Activated CD4-positive, alpha-beta T cell treated with anti-CD3 and anti-CD28 coated beads for 24 hours (primary cell): ENCODE measurements around the gene DYSF.
"Not testable (repeated sequence)": the region's sequence is repeated elsewhere in the genome, so short reads cannot be mapped to it uniquely, and the experiment has no call there.

ENCODE experiments used
- DNase-seq, 2 donors: peaks; one replicate each; pipeline ENCODE4 v3.0.0-alpha.2; 2020; ENCODE audit warnings: low read depth in 2 of 2

DYSF gene

DNA sequence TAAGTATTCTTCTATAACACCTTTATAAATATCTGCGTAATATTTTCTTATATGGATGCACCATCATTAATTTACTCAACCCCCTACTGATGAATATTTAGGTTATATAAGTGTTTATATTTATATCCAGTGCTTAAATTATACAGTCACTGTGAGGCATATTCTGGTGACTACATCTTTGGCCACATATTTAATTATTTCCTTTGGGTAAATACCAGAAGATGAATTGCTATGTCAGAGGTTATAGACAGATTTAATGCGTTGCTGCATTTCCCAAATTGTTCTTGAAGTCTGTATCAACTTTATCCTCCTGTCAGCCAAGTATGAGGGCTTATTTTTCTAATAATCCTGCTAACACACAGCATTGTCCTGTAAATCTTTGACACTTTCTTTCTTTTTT, 18.7 kb downstream of the DYSF start:
- DNase-seq, result no peak

DNA sequence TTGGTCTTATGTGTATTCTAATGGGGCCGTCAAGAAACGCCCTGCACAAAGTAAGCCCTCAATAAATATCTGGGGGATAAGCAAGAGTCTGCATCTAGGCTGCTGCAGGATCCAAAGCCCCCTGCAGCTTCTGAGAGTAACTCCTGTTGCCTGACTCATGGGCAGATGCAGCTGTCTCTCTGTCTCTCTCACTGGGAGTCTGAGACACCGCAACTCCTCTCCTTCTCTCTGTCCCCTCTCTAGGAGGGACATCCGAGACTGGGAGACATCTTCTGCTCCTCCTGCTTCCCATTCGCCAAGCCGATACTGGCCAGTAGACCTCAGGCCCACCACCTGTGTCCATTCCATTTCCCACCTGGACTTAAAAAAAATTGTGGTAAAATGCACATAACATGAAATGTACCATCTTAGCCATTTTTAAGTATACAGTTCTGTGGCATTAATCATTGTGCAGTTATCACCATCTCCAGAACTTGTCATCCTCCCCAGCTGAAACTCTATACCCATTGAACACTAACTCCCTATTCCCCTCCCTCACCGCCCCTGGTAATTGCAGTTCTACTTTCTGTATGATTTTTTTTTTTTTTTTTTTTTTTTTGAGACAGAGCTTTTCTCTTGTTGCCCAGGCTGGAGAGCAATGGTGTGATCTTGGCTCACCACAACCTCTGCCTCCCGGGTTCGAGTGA, 20.1 kb downstream of the DYSF start:
- DNase-seq, result no peak

DNA sequence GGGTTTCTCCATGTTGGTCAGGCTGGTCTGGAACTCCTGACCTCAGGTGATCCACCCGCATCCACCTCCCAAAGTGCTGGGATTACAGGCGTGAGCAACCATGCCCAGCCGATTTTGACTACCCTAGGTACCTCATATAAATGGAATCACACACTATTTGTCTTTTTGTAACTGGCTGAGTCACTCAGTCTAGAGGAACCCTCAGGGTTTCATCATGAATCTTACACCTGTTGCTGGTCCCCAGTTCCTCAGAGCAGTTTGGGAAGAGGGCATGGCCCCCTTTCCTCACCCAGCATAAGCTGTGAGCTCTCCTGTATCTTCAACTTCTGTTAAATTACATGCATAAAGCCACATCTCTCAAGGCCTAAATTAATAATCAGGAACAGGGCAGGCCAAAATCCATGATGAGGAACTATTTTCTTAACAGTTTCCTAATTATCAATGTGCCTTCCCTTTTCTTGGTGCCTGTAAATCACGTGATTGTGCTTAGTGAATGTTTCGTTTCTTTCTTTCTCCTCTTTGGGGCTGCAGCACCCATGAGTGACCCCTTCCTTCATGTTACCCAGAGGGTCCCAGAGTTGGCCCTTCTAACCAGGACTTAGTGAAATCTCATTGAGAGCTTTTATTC, 20.9 kb downstream of the DYSF start:
- DNase-seq, result no peak

DNA sequence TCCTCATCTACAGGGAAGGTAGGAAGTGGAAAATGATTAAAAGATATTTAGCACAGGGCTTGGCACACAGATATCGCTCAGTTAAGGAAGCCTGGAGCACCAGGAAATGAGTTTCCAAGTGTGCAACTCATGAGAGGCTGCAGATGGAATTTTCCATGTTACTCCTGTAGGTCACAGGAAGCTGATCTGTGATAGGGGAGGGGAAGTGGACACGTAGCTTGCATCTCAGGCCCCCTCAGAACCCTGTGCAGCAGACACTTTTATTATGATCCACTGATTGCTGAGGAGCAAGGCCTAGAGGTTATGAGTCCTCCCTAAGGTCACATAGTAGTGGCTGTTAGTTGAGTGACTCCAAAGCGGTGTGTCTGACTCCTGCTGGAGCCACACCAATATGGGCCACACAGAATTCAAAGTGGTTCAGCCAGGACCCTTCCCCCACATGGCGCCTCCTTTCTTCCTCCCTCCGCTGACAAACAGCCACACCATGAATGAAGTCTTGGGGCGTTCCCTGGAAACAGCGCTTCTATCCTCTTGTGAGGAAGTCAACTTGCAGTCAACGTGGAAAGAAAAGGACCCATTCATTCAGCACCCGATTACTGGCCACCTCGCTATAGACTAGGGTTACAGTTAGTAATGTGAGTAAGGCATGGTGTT, 21.5 kb downstream of the DYSF start:
- no peak for DNase-seq

DNA sequence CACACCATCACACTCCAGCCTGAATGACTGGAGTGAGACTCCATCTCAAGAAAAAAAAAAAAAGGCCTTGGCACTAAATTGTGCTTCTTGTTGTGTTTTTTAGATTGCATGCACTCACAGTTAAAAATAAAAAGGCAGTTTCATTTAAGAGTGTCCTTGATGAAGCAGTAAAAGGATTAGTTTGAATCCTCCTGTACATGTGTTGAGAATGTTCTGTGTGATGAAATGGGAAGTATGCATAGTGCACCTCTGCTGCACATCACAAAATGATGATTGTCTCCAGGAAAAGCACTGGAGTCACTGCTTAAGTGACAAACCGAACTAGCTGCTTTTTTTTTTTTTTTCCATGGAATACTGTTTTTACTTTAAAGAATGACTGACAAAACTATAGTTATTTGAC, 23.1 kb downstream of the DYSF start:
- DNase-seq, result no peak

DNA sequence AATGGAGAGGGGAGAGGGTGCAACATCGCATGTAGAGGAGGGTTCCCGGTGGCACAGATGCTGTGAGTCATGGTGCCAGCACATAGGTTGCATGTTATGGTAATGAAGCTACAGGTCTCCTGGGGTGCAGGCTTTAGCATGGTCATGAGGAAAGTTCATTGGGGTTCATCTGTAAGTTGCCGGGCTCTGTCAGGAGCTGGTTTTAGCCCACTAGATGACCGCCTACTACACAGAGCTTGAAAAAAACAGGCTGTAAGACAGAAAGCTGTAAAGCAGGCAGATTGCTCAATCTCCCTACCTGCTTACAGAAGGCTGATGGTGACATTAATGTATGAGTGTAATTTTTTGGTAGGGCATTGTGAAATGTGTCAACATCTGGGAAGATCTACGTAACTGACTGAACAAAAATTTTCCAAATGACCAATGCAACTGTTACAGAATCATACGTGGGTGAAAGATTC, 23.9 kb downstream of the DYSF start:
- no peak for DNase-seq

DNA sequence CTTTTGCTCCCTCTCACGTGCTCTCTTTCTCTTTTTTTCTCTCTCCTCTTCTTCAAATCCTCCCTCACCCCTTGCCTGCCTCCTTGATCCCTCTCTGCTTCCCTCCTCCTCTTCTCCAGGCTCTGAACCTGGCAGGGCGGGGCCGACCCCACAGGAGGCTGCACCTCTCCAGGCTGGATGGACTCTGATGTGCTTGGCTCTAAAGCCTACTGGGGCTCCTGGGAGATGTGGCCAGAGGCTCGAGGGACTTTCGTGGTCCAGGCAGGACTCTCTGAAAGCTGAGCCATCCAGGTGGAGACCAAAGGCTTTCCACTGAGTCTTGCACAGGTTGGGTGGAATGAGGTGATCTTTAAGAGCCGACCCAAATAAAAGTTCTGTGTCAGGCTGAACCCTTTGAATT, 25.4 kb downstream of the DYSF start:
- DNase-seq, result no peak

DNA sequence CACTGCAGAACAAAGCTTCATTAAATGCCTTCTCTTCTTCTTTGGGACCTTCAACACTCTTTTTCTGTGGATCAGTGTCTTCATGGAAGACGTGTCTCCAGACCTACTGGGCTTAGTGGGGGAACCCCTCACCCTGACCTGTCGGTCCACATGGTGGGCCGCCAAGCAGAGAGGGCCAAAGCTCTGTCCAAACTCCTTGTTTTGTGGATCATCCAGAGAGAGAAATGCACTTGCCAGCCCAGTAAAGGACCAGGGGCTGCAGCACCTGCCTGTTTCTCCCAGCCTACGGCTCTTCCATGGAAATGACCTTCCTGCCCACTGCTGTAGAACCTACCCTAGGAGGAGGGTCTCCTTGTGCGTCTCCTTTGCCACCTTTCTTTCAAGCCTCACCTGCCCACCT, 25.9 kb downstream of the DYSF start:
- DNase-seq, result no peak

DNA sequence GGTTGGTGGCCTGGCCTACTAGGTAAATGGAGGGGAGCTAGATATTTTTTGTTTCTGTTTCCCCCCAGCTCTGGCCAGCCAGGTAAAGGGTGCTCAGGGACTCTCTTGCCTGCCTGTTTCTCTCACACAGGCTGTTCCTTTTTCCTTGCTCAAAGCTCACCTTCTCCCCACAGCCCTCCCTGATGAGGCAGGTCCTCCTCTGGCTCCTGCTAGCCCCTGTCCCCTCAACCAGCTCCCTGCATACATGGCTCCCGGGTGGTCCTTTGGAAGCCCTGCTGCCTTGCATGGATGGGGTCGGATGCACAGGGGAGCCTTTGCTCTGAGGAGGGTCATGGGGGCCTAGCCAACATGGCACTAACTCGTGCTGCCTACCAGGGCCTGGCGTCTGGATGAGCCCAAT, 27.8 kb downstream of the DYSF start:
- DNase-seq, result no peak

DNA sequence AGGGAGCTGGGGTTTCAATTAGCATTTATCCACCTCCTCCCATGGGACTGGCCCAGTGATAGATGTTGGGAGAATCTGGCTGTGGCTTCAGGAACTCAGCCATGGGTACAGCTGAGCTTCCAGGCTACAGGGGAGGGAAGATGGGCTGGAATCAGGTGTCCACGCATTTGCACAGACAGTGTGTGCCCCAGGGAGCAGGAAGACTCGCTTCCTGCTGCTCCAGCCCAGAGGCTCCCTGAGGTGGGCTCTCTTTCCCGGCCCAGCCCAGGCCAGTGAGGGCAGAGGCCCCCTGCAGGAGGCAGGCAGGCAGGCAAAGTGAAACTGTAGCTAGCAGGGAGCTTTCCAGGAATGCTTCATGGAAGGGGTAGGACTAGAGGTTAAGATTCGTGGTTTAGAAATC, 28.7 kb downstream of the DYSF start:
- no peak for DNase-seq

DNA sequence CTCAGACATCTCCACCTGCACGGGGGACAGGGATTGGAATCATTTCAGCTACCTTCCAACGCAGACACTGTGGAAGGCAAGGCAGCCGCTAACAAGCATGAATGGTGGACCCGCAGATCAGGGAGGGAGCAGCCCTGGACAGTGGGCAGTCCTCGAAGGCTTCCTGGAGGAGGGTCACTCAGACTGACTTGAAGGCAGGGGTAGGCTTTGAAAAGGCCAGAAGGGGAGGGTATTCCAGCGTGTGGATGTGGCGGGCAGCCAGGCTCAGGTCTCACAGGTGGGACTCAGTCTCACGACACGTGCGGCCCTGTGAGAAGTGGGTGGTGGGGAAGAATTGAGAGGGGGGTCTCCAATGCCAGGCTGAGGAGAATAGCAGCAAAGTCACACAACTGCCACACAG, 29.9 kb downstream of the DYSF start:
- no peak for DNase-seq

DNA sequence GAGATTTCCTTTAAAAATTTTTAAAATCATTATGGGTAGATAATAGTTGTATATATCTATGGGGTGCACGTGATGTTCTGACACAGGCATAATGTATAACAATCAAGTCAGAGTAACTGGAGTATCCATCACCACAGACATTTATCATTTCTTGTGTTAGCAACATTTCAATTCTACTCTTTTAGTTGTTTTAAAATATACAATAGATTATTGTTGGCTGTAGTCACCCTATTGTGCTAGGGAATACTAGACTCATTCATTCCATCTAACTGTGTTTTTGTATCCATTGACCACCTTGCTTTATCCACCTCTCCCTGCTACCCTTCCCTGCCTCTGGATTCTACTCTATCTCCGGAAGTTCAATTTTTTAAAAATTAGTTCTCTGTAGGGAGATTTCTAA, 31.0 kb downstream of the DYSF start:
- no peak for DNase-seq

DNA sequence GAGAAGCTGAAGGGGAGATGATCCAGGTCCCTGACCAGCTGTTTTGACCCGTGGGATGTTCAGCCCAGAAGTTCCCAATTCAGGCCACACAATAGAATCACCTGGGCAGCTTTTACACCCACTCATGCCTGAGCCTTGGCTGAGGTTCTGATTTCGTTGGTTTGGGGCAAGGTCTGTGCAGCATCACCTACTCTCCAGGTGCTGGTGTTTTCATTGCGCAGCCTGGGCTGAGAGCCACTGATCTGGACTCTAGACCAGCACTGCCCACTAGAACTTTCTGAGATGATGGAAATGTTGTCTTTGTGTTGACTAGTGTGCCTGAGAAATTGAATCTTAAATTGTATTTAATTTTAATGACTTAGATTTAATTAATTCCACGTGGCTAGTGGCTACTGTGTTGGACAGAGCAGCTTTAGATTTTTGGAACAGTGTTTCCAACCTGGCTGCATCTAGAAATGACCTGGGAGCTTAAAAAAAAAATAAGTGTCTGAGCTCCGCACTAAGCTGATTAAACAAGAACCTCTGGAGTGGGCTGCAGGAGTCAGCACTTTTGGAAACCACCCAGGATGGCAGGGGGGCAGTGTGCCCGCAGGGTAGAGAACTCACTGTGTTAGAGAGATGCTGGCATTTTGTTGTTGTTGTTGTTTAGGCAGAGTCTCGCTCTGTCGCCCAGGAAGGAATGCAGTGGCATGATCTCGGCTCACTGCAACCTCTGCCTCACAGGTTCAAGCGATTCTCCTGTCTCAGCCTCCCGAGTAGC, 33.7 kb downstream of the DYSF start:
- DNase-seq, result no peak

DNA sequence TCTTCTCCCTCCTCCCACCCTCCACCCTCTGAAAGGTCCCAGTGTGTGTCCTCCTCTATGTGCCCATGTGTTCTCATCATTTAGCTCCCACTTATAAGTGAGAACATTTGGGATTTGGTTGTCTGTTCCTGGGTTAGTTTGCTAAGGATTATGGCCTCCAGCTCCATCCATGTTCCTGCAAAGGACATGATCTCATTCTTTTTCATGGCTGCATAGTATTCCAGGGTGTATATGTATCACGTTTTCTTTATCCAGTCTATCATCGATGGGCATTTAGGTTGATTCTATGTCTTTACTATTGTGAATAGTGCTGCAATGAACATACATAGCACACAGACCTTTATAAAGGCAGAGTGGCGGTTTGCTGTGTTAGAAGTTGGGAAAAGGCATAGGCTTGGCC, 38.2 kb downstream of the DYSF start:
- DNase-seq, result not testable (repeated sequence)

DNA sequence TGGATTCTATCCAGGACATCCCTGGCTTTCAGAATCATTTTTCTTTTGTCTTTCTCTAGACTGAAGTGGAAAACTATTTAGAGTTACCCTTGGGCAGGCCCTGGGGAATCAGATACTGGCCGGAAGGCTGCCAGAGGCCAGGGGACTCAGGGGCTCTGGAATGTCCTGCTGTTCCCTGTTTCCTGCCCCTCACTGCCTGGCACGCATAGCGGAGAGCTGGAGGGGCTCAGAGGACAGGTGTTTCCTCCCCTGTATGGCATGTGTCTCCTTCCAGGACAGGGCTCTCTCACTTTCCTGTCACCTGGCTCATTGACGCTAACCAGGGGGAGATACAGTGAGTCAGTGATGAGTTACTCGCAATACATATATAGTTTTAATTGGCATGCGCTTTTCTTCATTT, 38.8 kb downstream of the DYSF start:
- DNase-seq, result no peak

DNA sequence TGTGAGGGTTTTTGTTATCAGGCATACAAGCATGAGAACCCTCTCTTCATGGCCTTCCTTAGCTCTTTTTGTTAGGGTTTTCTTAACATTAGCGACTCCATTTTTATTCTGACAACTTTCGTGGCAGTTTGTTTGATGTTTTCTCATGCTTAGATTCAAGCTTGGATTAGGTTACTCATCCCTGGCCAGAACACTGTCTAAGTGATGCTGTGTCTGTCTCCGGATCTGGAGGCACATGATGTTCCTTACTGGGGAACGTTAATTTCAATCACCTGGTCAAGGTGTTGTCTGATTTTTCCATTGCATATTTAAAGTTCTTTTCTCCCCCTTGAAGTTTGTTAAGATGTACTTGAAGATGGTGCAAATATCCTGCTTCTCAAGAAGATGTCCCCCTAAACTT, 40.7 kb downstream of the DYSF start:
- DNase-seq, result no peak

DNA sequence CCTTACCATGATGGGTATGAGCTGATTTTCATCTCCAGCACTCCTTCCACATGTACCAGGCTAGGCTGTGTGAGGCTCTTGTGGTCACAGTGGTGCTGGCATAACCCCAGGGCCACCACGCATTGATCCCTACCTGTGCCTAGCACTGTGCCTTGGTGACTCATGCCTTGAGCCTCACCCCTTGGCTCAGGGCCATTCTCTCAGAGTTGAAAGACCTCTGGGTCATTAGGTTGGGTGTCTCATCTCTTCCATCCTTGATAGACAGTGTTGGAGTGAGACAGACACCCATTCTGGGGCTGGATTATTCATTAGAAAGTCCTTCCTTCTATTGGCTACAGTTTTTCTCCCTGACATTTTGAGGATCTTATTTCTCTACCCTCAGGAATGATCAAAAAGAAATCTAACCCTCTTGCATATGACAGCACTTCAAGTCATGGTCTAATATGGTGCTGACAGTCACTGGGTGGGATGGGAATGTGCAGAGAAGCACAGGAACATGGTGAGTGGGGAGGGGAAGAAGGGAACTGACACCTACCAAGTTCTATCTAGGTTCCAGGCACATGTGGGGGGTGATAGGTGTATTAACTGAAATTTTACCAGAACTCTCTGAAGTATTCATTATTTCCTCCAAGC, 41.3 kb downstream of the DYSF start:
- no peak for DNase-seq

DNA sequence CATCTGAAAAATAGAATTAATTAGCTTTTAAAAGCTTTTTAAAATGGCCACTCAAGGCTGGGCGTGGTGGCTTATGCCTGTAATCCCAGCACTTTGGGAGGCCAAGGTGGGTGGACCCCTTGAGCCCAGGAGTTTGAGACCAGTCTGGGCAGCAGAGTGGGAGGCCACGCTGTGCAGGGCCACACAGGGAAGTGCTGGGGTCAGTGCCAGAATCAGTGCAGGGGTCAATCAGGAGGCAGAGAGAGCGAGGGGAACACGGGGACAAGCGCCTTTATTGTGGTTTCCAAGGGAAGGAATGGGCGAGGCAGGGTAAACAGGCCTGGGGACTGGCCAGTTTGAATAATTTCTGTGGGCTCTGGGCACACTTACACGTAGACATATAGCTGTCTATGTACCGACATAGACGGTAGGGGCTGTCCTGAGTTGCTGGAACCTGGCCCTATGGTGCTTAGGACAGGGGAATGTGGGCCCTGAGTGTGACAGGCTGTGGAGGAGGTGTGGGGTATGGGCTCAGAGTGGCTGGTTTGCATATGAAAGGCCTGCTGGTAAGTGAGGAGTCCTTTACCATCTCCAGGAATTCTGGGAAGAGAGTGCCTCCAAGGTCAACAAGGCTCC, 42.9 kb downstream of the DYSF start:
- no peak for DNase-seq

DNA sequence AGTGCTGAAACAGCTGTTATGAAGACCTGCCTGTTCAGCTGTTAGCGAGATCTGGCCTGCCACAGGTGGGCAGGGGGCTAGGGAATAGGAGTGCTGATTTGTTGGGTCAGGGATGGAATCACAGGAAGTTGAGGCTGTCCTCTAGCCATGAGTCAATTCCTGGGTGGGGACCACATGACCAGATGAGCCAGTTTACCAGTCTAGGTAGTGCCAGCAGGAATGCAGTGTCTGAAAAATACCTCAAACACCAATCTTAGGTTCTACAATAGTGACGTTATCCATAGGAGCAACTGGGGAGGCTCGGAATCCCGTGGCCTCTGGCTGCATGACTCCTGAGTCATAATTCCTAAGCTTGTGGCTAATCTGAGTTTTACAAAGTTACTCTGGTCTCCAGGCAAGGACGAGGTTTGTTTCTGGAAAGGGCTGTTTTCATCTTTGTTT, 44.9 kb downstream of the DYSF start:
- DNase-seq, result no peak

DNA sequence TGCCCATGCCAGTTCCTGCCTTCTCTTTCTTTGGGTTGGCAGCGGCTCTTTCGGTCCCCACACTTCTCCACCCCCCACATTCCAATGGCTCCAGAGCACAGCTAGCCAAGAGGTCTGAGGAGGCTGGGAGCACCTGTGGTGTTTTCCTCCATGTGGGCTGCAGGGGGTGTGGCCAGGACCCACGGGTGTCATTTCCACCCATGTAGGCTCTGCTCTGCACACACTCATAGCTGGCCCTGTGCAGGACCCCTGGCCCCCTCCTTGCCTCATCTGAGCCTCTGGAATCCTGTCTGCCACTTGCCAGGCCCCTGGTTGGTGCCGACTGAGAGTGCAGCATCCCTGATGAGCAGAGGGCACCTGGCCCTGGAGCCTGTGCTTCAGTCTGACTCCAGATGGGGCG, 46.3 kb downstream of the DYSF start:
- no peak for DNase-seq

DNA sequence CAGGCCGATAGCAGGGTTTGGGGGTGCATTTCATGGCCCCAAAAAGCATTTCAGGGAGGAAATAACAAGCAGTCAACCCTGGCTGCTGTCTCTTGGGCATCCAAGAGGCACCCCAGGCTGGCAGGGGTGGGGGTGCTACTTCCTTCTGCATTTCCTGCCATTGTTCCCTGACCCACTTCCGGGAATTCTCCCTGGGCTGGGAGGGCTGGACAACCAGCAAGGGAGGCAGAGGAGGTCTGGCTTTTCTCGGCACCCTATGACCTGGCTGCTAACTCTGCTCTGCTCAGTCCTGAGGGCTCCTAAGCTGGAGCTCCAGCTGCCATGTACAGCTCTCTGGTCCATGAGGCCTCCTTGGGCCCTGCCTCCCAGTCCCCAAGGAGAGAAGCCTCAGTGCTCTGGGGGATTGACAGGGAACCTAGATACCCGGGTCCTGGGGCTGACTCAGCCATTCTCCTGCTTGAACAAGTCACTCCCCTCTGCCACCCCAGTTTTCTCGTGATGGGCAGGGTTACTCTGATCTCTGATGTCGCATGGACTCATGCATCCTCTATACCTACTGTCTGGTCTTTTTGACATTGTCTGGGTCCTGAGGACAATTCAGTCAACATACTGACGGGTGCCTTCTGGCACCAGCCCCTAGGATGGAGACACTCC, 47.2 kb downstream of the DYSF start:
- DNase-seq, result no peak
